Cardiac muscle cell (in vitro differentiated cells and primary cell): Measurements from ENCODE around the gene TMTC1. TPM values are rescaled to one million over a fixed set of nuclear protein-coding genes. Genes with fewer than 3 reads are reported as not detected.

Experiments used
- DNase-seq, 2 donors: peaks; one replicate each; pipeline versions ENCODE4 v3.0.0 to v3.0.0-alpha.2; 2010 to 2017; ENCODE audit warnings: low read depth in 1 of 2, low spot score in 1 of 2
- H3K27ac ChIP-seq: fragments of 200-600 bp; sonication (generic); 2 replicates; pipeline ENCODE4 v1.5.1; 2016
- H3K27me3 ChIP-seq: fragments of 200-600 bp; sonication (generic); 2 replicates; pipeline ENCODE4 v1.6.0; 2016; ENCODE audit warnings: control low read depth
- H3K36me3 ChIP-seq: fragments of 200-600 bp; sonication (generic); 2 replicates; pipeline ENCODE4 v1.5.1; 2016; ENCODE audit warnings: control low read depth
- H3K4me1 ChIP-seq: fragments of 200-600 bp; sonication (generic); 2 replicates; pipeline ENCODE4 v1.8.1; 2017; ENCODE audit warnings: low read depth, mild to moderate bottlenecking, mixed run types
- H3K4me3 ChIP-seq: fragments of 200-600 bp; sonication (generic); 2 replicates; pipeline ENCODE4 v1.5.1; 2016; ENCODE audit warnings: mild to moderate bottlenecking
- H3K9me3 ChIP-seq: fragments of 200-600 bp; sonication (generic); 2 replicates; pipeline ENCODE4 v1.5.1; 2017; ENCODE audit warnings: low read depth, mild to moderate bottlenecking, control low read depth
- polyA plus RNA-seq: library from polyadenylated mRNA; unstranded; fragments of >200 nt; fragmentation: Nextera tagmentation; extraction: Ambion mirVana; gene quantifications from 2 replicates; pipeline ENCODE4 v1.2.1, GENCODE V29; 2016
- total RNA-seq: library from RNA; depleted of rRNA; stranded (reverse); fragments of >200 nt; gene quantifications from 2 replicates; pipeline ENCODE4 v1.2.3, GENCODE V29; 2016
- TF ChIP-seq, protein P1 (sequence below): IDR thresholded peaks from 2 replicates; pipeline ENCODE4 v1.5.1; 2012; ENCODE audit warnings: low read depth, mild to moderate bottlenecking, low read length

TMTC1 gene
- total and polyA plus RNA-seq, 2 experiments from 2014 or later = 16.0 to 25.3 TPM

- no peak overlapping the region for H3K27ac ChIP-seq
- TF ChIP-seq, protein P1, sequence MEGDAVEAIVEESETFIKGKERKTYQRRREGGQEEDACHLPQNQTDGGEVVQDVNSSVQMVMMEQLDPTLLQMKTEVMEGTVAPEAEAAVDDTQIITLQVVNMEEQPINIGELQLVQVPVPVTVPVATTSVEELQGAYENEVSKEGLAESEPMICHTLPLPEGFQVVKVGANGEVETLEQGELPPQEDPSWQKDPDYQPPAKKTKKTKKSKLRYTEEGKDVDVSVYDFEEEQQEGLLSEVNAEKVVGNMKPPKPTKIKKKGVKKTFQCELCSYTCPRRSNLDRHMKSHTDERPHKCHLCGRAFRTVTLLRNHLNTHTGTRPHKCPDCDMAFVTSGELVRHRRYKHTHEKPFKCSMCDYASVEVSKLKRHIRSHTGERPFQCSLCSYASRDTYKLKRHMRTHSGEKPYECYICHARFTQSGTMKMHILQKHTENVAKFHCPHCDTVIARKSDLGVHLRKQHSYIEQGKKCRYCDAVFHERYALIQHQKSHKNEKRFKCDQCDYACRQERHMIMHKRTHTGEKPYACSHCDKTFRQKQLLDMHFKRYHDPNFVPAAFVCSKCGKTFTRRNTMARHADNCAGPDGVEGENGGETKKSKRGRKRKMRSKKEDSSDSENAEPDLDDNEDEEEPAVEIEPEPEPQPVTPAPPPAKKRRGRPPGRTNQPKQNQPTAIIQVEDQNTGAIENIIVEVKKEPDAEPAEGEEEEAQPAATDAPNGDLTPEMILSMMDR = no peak
- peaks cover 12% of the 10 kb centered on the region for H3K4me1 ChIP-seq
- H3K27me3 ChIP-seq = no peaks in the 10 kb centered on the region
- peak in 1 of 2 donors; percentile 39 for DNase-seq
- H3K9me3 ChIP-seq = no peaks in the 10 kb centered on the region
- H3K36me3 ChIP-seq = no peaks in the 10 kb centered on the region
- no peak overlapping the region for H3K4me3 ChIP-seq
These were observed 193.9 kb downstream of the TMTC1 start for GRCh38 chr12:29589851-29590250.

GRCh38 chr12:29589286-29589820 lies 194.4 kb downstream of the TMTC1 start:
- H3K4me1 ChIP-seq = peaks cover 12% of the 10 kb centered on the region
- H3K36me3 ChIP-seq = no peaks in the 10 kb centered on the region
- no peaks in the 10 kb centered on the region for H3K9me3 ChIP-seq
- H3K27ac ChIP-seq = no peak overlapping the region
- no peak for DNase-seq
- no peak overlapping the region for H3K4me3 ChIP-seq
- TF ChIP-seq, protein P1 = no peak
- no peaks in the 10 kb centered on the region for H3K27me3 ChIP-seq

DNA sequence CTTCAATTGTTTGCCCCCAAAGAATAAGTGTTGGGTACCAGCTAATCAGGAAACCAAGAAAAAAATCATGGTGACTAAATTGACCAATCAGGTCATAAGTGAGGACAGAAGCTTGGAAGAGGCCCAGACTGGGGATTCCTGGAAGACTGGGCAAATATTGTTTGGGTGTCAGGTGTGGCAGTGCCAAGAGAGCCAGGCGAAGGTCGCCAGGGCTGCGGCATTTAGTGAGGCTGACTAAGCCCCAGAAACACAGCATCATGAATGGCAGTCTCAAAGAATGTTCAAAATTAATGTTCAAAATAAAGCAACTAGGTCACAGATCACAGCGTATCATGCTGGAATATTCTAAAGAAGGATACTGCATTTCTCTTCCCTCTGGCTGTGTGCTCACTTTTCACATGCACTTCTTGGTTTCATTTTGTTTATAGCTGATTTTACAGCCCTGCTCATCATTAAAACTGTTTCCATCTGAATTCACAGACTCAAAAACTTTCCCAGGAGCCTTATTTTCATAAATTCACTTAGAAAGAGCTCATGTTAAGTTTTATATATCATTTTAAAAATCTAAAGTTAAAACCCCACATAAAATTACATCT lies 201.0 kb downstream of the TMTC1 start:
- Histone ChIP-seq H3K27ac (no peak overlapping the region), H3K27me3 (no peaks in the 10 kb centered on the region), H3K4me3 (no peak overlapping the region), H3K9me3 (no peaks in the 10 kb centered on the region), H3K4me1 (no peaks in the 10 kb centered on the region), H3K36me3 (no peaks in the 10 kb centered on the region)
- DNase-seq = no peak
- TF ChIP-seq, protein P1 = no peak

- H3K9me3 ChIP-seq = no peaks in the 10 kb centered on the region
- no peak for DNase-seq
- TF ChIP-seq, protein P1 = no peak
- no peaks in the 10 kb centered on the region for H3K36me3 ChIP-seq
- H3K27me3 ChIP-seq = no peaks in the 10 kb centered on the region
- no peak overlapping the region for H3K4me3 ChIP-seq
- H3K4me1 ChIP-seq = no peaks in the 10 kb centered on the region
- H3K27ac ChIP-seq = no peak overlapping the region
These were observed 201.6 kb downstream of the TMTC1 start for GRCh38 chr12:29582146-29582545.

DNA sequence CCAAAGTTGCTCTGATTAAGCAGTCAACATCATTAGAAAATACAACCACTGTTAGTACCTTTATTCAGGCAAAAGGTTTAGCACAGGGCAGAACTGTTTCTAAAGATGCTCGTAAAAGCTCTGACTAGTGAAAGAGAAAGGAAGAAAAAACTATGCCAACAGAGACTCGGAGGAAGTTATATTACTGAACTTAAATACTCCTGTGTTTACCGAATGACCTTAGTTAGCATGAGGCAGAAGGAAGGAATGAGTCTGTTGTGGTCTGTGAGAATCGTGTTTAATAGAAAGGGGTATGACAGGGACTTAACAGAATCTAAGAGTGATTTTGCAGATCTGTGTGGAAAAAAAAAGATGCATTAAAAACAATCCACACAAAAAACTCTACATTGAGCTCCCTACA lies 202.1 kb downstream of the TMTC1 start:
- TF ChIP-seq, protein P1 = no peak
- no peaks in the 10 kb centered on the region for H3K4me1 ChIP-seq
- no peak overlapping the region for H3K27ac ChIP-seq
- no peaks in the 10 kb centered on the region for H3K27me3 ChIP-seq
- no peak overlapping the region for H3K4me3 ChIP-seq
- no peaks in the 10 kb centered on the region for H3K36me3 ChIP-seq
- DNase-seq = no peak
- no peaks in the 10 kb centered on the region for H3K9me3 ChIP-seq

DNA sequence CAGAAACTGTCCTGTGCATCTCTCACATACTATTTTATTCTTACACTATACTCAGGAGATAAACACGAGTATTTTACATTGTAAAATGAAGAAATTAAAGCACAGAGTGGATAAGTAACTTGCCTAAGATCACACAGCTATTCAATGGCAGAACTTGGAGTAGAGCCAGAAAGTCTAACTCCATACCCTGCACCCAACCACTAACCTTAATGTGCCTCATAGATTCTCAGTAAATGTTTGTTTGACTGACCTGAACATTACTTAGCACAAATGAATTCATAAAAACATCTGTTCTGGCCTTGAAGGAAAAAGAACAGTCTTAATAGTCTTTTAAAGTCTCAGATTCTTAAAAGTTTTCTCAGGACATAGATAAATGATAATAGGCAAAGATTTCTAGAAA lies 202.8 kb downstream of the TMTC1 start:
- TF ChIP-seq, protein P1 = no peak
- no peaks in the 10 kb centered on the region for H3K27me3 ChIP-seq
- no peaks in the 10 kb centered on the region for H3K9me3 ChIP-seq
- H3K36me3 ChIP-seq = no peaks in the 10 kb centered on the region
- no peak overlapping the region for H3K27ac ChIP-seq
- no peak for DNase-seq
- no peaks in the 10 kb centered on the region for H3K4me1 ChIP-seq
- H3K4me3 ChIP-seq = no peak overlapping the region
